ENCODE results near the gene HS6ST1. TPM values are rescaled to one million over a fixed set of nuclear protein-coding genes. Genes with fewer than 3 reads are reported as not detected.

The HS6ST1 gene
- total RNA-seq, 3 donors from 2014 or later, result 15.7 to 38.6 (median 29.8) TPM

- TF ChIP-seq POLR2AphosphoS5 (IDR thresholded peaks at IDR 0.05), result no peak
- TF ChIP-seq POLR2A (IDR thresholded peaks at IDR 0.05), result no peak
- TF ChIP-seq CTCF (IDR thresholded peaks at IDR 0.05), result no peak
- Histone ChIP-seq H3K4me1 (no peaks in the 10 kb centered on the region), H3K9me3 (no peaks in the 10 kb centered on the region), H3K27me3 (no peaks in the 10 kb centered on the region), H3K27ac (no peak overlapping the region), H3K4me3 (no peak overlapping the region), H3K36me3 (no peaks in the 10 kb centered on the region)
- no peak for DNase-seq (ENCODE audit: low spot score in 2 of 2)
- intact Hi-C loops (cut with DNase I; ENCODE audit: low total_unique reads), result no loop called here
Measured at GRCh38 chr2:128293870-128294455, 24.7 kb downstream of the HS6ST1 start.

- TF ChIP-seq CTCF (IDR thresholded peaks at IDR 0.05), result no peak
- no peak for TF ChIP-seq POLR2AphosphoS5 (IDR thresholded peaks at IDR 0.05)
- TF ChIP-seq POLR2A (IDR thresholded peaks at IDR 0.05), result no peak
- Histone ChIP-seq H3K4me1 (no peaks in the 10 kb centered on the region), H3K4me3 (no peak overlapping the region), H3K27ac (no peak overlapping the region), H3K9me3 (no peaks in the 10 kb centered on the region), H3K36me3 (no peaks in the 10 kb centered on the region), H3K27me3 (no peaks in the 10 kb centered on the region)
- DNase-seq (ENCODE audit: low spot score in 2 of 2), result no peak
- intact Hi-C loops (cut with DNase I; ENCODE audit: low total_unique reads), result no loop called here
Measured at GRCh38 chr2:128293426-128293755, 25.3 kb downstream of the HS6ST1 start.

- Histone ChIP-seq H3K4me1 (no peaks in the 10 kb centered on the region), H3K4me3 (no peak overlapping the region), H3K36me3 (no peaks in the 10 kb centered on the region), H3K27ac (peak overlapping the region in 1 of 2 donors; percentile 9), H3K27me3 (no peaks in the 10 kb centered on the region), H3K9me3 (no peaks in the 10 kb centered on the region)
- intact Hi-C loops (cut with DNase I; ENCODE audit: low total_unique reads), result no loop called here
- no peak for DNase-seq (ENCODE audit: low spot score in 2 of 2)
- TF ChIP-seq POLR2AphosphoS5 (IDR thresholded peaks at IDR 0.05), result no peak
- no peak for TF ChIP-seq CTCF (IDR thresholded peaks at IDR 0.05)
- TF ChIP-seq POLR2A (IDR thresholded peaks at IDR 0.05), result no peak
Measured at GRCh38 chr2:128292599-128293425, 25.9 kb downstream of the HS6ST1 start.

GRCh38 chr2:128291844-128292598, 26.6 kb downstream of the HS6ST1 start:
- Histone ChIP-seq H3K36me3 (no peaks in the 10 kb centered on the region), H3K27ac (peak overlapping the region in 1 of 2 donors; percentile 9), H3K4me1 (no peaks in the 10 kb centered on the region), H3K27me3 (no peaks in the 10 kb centered on the region), H3K9me3 (no peaks in the 10 kb centered on the region), H3K4me3 (no peak overlapping the region)
- TF ChIP-seq CTCF (IDR thresholded peaks at IDR 0.05) (no peak), POLR2AphosphoS5 (IDR thresholded peaks at IDR 0.05) (no peak), POLR2A (IDR thresholded peaks at IDR 0.05) (no peak)
- no peak for DNase-seq (ENCODE audit: low spot score in 2 of 2)
- intact Hi-C loops (cut with DNase I; ENCODE audit: low total_unique reads), result no loop called here
